Peyer's patch (tissue), 4 donors: ENCODE measurements around the gene PRKCH.

Experiments used
- CTCF ChIP-seq, 6 experiments: fragments of 450-650 bp in 4 of 6; fragments of 200-600 bp in 2 of 6; sonication (generic) in 1 of 6; IDR thresholded peaks; one replicate each; pipeline ENCODE4 v1.5.1; 2017 to 2019; ENCODE audit warnings: antibody characterized with exemption in 6 of 6, mild to moderate bottlenecking in 3 of 6, moderate library complexity in 1 of 6
- POLR2A ChIP-seq, 2 donors: fragments of 450-650 bp; IDR thresholded peaks; one replicate each; pipeline ENCODE4 v1.5.1; 2017; ENCODE audit warnings: antibody characterized with exemption in 2 of 2, mild to moderate bottlenecking in 2 of 2, moderate library complexity in 2 of 2

- TF ChIP-seq CTCF (IDR thresholded peaks at IDR 0.05) (no peak), POLR2A (IDR thresholded peaks at IDR 0.05) (no peak)
Observed at GRCh38 chr14:61320806-61321384, 484 bp upstream of the PRKCH start.
